Sigmoid colon (tissue), 4 donors: ENCODE results near the gene HACD3.

Source experiments
- POLR2A ChIP-seq, 2 donors: fragments of 450-650 bp; IDR thresholded peaks; one replicate each; pipeline ENCODE4 v1.6.1; 2016; ENCODE audit warnings: antibody characterized with exemption in 2 of 2, mild to moderate bottlenecking in 2 of 2, moderate library complexity in 2 of 2
- POLR2AphosphoS5 ChIP-seq, 4 donors: sonication (generic); formaldehyde crosslinking; IDR thresholded peaks; one replicate each; pipeline ENCODE4 v1.6.1; 2017; ENCODE audit warnings: antibody characterized with exemption in 4 of 4
- TF ChIP-seq, protein P1 (sequence below), 4 experiments: fragments of 450-650 bp in 3 of 4; fragments of 200-600 bp in 1 of 4; IDR thresholded peaks; one replicate each; pipeline ENCODE4 v1.5.1; 2016 to 2019; ENCODE audit warnings: antibody characterized with exemption in 4 of 4, mild to moderate bottlenecking in 3 of 4, moderate library complexity in 2 of 4

DNA sequence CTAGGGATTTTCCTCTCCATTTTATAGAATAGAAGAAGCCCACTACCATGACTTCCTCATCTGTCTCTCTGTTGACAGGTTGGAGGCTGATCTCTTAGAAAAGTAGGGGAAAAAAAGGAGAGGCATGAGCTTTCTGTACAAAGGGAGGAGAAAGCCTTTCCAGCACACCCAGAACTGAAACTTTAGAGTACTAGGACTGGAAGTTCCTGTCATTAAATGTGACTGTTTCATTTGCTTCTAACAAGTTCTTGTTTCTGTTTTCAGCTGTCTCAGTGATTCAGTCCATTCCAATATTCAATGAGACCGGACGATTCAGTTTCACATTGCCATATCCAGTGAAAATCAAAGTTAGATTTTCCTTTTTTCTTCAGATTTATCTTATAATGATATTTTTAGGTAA is 41.7 kb downstream of the HACD3 start:
- TF ChIP-seq POLR2AphosphoS5 (IDR thresholded peaks at IDR 0.05) (no peak), POLR2A (IDR thresholded peaks at IDR 0.05) (no peak)
- TF ChIP-seq, protein P1, sequence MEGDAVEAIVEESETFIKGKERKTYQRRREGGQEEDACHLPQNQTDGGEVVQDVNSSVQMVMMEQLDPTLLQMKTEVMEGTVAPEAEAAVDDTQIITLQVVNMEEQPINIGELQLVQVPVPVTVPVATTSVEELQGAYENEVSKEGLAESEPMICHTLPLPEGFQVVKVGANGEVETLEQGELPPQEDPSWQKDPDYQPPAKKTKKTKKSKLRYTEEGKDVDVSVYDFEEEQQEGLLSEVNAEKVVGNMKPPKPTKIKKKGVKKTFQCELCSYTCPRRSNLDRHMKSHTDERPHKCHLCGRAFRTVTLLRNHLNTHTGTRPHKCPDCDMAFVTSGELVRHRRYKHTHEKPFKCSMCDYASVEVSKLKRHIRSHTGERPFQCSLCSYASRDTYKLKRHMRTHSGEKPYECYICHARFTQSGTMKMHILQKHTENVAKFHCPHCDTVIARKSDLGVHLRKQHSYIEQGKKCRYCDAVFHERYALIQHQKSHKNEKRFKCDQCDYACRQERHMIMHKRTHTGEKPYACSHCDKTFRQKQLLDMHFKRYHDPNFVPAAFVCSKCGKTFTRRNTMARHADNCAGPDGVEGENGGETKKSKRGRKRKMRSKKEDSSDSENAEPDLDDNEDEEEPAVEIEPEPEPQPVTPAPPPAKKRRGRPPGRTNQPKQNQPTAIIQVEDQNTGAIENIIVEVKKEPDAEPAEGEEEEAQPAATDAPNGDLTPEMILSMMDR (IDR thresholded peaks at IDR 0.05): no peak
